ENCODE results near the gene ESR2. TPM values are rescaled to one million over a fixed set of nuclear protein-coding genes. Genes with fewer than 3 reads are reported as not detected.

Gene ESR2
- polyA plus RNA-seq, 1 of the 3 experiments (the other 2 are of a cell fraction), result 0.03 TPM

- H3K27ac ChIP-seq (ENCODE audit: low read depth in 2 of 2, low read length in 1 of 2), result no peak overlapping the region
- H3K9me3 ChIP-seq, result no peaks in the 10 kb centered on the region
- H3K9ac ChIP-seq, result no peak overlapping the region
- TF ChIP-seq GATA2 (CRISPR knock-in tag; IDR thresholded peaks at IDR 0.05) (no peak), ELF1 (IDR thresholded peaks at IDR 0.05) (no peak), JUND (IDR thresholded peaks at IDR 0.05) (no peak), USF1 (IDR thresholded peaks at IDR 0.05; ENCODE audit: borderline replicate concordance, low read depth) (no peak), EZH2phosphoT487 (IDR thresholded peaks at IDR 0.05; ENCODE audit: borderline replicate concordance, low read depth) (no peak)
- H3F3A ChIP-seq (replicated peaks; ENCODE audit: insufficient read depth), result no peaks in the 10 kb centered on the region
- WGBS (ENCODE audit: low lambda C conversion rate), result 91% methylated on average over 7 of the region's 15 CpGs
- H3K4me1 ChIP-seq (ENCODE audit: control insufficient read depth in 1 of 2, insufficient read depth in 2 of 2, low read depth in 1 of 2, low read length in 1 of 2), result peaks cover 5 to 16% of the 10 kb centered on the region in 2 experiments; a peak in 2 of 4 replicates
- peaks cover 0 to 19% of the 10 kb centered on the region in 2 experiments for H3K36me3 ChIP-seq (replicated peaks in 1 of 2; ENCODE audit: control insufficient read depth in 1 of 2, insufficient read depth in 2 of 2, low read length in 1 of 2)
- DNase-seq, result no peak
- H2AFZ ChIP-seq (ENCODE audit: low read depth), result no peak overlapping the region
- H3K27me3 ChIP-seq (ENCODE audit: insufficient read depth), result no peaks in the 10 kb centered on the region
- no peaks in the 10 kb centered on the region for H4K20me1 ChIP-seq (ENCODE audit: insufficient read depth)
- ChIA-PET CTCF (interaction anchor here (1.5 kb wide), 1 partner anchor 10 kb away, joined by 3 read pairs; no protein-coding TSS in a partner anchor), POLR2A (no interaction called here)
- H3K4me3 ChIP-seq (ENCODE audit: low read depth in 2 of 2, low read length in 1 of 2), result no peak overlapping the region
- no peaks in the 10 kb centered on the region for H3K79me2 ChIP-seq (ENCODE audit: insufficient read depth)
- H3K4me2 ChIP-seq, result no peak overlapping the region
- no peaks in the 10 kb centered on the region for H3K9me2 ChIP-seq
Measured at GRCh38 chr14:64213853-64214570, 80.2 kb downstream of the ESR2 start.

GRCh38 chr14:64213086-64213485 is 81.1 kb downstream of the ESR2 start:
- DNase-seq, result no peak
- H4K20me1 ChIP-seq (ENCODE audit: insufficient read depth), result no peaks in the 10 kb centered on the region
- H3K4me3 ChIP-seq (ENCODE audit: low read depth in 2 of 2, low read length in 1 of 2), result no peak overlapping the region
- TF ChIP-seq EP300 (IDR thresholded peaks at IDR 0.05; ENCODE audit: borderline replicate concordance in 1 of 2, low read depth in 1 of 2, low read length in 1 of 2) (no peak), MEF2A (IDR thresholded peaks at IDR 0.05; ENCODE audit: borderline replicate concordance, low read depth) (no peak), FOXM1 (IDR thresholded peaks at IDR 0.05; ENCODE audit: low read depth) (no peak), CHD2 (IDR thresholded peaks at IDR 0.05; ENCODE audit: low read length, partially characterized antibody) (no peak), NFIC (IDR thresholded peaks at IDR 0.05; ENCODE audit: borderline replicate concordance) (no peak), SIN3A (IDR thresholded peaks at IDR 0.05; ENCODE audit: borderline replicate concordance, low read depth, low read length) (no peak), MAX (IDR thresholded peaks at IDR 0.05; ENCODE audit: low read depth) (no peak), ELF1 (IDR thresholded peaks at IDR 0.05) (no peak), FOSL2 (IDR thresholded peaks at IDR 0.05; ENCODE audit: borderline replicate concordance, low read depth) (no peak)
- ChIA-PET POLR2A (no interaction called here), CTCF (no interaction called here)
- H2AFZ ChIP-seq (ENCODE audit: low read depth), result no peak overlapping the region
- H3K27ac ChIP-seq (ENCODE audit: low read depth in 2 of 2, low read length in 1 of 2), result no peak overlapping the region
- peaks cover 0 to 17% of the 10 kb centered on the region in 2 experiments for H3K36me3 ChIP-seq (replicated peaks in 1 of 2; ENCODE audit: control insufficient read depth in 1 of 2, insufficient read depth in 2 of 2, low read length in 1 of 2)
- peaks cover 5 to 13% of the 10 kb centered on the region in 2 experiments; a peak in 2 of 4 replicates for H3K4me1 ChIP-seq (ENCODE audit: control insufficient read depth in 1 of 2, insufficient read depth in 2 of 2, low read depth in 1 of 2, low read length in 1 of 2)
- H3K79me2 ChIP-seq (ENCODE audit: insufficient read depth), result no peaks in the 10 kb centered on the region
- H3K9ac ChIP-seq, result no peak overlapping the region
- no peak overlapping the region for H3K4me2 ChIP-seq
- H3K9me2 ChIP-seq, result no peaks in the 10 kb centered on the region
- H3K9me3 ChIP-seq, result no peaks in the 10 kb centered on the region
- H3F3A ChIP-seq (replicated peaks; ENCODE audit: insufficient read depth), result no peaks in the 10 kb centered on the region
- no peaks in the 10 kb centered on the region for H3K27me3 ChIP-seq (ENCODE audit: insufficient read depth)
- WGBS (ENCODE audit: low lambda C conversion rate), result 98% methylated on average over 5 of the region's 5 CpGs

Measured in SK-N-SH (cell line).